ENCODE data around the gene FAM184B. TPM values are rescaled to one million over a fixed set of nuclear protein-coding genes. Genes with fewer than 3 reads are reported as not detected.
"Not testable (repeated sequence)": the region's sequence is repeated elsewhere in the genome, so short reads cannot be mapped to it uniquely, and the experiment has no call there.

The FAM184B gene
- total RNA-seq, 1 experiment from 2014 or later = not detected

DNA sequence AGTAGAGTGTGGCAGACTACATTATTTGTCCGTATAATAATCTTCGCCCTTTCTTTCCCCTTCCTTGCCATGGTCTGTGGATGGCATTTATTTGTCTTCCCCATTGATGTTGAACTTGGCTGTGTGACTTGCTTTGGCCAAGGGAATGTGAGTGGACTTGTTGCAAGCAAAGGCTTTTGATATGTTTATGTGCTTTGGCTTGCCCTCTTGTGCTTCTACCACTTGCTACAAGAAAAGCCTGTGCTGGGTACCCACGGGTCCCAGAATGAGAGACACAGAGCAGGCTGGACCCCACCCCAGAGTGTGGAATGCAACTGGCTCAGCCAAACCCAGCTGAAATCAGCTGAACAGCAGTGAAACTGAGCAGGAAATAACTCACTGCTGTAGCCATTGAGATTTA lies 63.0 kb downstream of the FAM184B start:
- DNase-seq (ENCODE audit: low spot score) = no peak

DNA sequence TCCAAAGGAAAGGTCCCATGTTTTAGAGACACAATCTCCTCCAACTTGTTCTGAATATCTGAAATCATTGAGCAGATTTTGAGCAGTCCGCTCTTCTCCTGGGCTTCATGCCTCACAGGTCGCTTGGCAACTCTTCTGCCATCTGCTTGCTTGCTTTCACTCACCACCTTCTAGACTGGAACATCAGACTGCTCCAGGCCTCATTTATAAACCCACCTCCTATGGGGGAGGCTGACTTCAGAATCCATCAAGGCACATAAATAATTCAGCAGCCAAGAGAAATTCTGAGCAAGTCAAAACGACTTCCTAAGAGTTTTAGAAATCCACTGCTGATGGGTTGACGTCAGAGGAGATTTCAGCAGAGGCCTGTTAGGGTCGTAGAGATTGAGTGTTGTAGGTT lies 64.1 kb downstream of the FAM184B start:
- DNase-seq (ENCODE audit: low spot score) = no peak

DNA sequence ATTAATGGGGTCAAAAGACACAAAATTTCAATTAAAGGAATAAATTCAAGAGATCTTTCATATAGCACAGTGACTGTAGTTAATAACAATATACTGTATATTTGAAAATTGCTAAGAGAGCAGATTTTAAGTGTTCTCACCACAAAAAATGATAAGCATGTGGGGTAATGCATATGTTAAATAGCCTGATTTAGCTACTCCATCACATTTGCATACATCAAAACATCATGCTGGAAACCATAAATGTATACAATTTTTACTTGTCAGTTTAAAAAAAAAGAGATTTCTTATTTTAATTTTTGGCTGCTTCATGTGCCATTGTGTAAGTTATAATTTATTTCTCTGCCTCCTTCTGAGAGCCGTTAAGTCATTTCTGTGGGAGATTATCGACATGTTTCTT lies 65.9 kb downstream of the FAM184B start:
- DNase-seq (ENCODE audit: low spot score) = no peak

DNA sequence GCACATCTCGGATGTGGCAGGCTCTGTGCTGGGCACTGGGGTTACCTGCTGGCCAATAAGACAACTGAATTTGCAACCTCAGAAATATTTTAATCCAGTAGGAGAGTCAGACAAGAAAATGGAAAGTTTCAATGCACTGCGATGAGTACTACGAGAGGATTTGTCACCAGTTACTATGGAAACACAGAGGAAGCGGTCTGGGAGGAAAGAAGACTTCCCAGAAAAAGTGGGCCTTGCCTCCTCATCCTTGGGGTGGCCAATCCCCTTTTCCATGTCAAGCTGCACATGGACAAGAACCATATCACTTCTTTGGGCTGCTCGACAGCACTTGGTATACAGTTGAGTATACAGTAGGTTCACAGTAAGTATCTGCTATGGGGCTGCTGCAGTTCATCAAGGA lies 67.6 kb downstream of the FAM184B start:
- no peak for DNase-seq (ENCODE audit: low spot score)

DNA sequence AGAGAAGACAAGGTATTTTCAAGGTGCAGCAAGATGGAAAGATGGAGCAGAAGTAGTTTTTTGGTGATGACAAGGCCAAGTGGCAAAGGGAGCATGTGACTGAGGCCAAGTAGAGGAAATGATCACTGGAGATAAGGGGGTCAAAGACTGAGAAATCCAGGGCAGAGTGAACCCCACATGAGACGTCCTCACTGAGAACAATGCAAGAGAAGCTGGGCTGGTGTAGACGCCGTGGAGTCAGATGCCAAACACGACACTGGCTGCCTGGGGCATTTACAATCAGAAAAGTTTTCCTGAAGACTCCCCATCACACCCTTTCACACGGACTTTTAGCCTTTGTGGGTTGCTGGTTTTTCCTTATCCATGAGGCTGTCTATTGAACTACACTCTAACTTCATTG lies 69.3 kb downstream of the FAM184B start:
- DNase-seq (ENCODE audit: low spot score) = no peak

DNA sequence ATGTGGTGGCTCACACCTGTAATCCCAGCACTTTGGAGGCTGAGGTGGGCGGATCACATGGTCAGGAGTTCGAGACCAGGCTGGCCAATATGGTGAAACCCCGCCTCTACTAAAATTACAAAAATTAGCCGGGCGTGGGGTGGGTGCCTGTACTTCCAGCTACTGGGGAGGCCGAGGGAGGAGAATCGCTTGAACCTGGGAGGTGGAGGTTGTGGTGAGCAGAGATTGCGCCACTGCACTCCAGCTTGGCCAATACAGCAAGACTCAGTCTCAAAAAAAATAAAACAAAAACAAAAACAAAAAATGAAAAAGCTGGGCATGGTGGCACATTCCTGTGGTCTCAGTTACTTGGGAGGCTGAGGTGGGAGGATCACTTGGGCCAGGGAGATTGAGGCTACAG lies 70.2 kb downstream of the FAM184B start:
- not testable (repeated sequence) for DNase-seq (ENCODE audit: low spot score)

DNA sequence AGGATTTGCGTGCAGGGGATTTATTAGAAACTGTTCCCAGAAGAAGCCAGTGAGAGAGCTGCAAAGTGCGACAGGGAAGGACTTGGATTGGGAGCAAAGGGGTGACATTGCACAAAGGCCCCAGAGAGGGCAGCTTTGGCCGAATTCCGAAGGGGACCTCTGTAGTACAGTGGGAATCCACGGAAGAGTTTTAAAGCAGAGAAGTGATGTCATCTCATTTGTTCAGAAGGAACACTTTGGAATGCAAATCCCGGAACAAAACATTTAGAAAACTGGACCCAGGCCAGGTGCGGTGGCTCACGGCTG lies 71.7 kb downstream of the FAM184B start:
- DNase-seq (ENCODE audit: low spot score) = no peak

DNA sequence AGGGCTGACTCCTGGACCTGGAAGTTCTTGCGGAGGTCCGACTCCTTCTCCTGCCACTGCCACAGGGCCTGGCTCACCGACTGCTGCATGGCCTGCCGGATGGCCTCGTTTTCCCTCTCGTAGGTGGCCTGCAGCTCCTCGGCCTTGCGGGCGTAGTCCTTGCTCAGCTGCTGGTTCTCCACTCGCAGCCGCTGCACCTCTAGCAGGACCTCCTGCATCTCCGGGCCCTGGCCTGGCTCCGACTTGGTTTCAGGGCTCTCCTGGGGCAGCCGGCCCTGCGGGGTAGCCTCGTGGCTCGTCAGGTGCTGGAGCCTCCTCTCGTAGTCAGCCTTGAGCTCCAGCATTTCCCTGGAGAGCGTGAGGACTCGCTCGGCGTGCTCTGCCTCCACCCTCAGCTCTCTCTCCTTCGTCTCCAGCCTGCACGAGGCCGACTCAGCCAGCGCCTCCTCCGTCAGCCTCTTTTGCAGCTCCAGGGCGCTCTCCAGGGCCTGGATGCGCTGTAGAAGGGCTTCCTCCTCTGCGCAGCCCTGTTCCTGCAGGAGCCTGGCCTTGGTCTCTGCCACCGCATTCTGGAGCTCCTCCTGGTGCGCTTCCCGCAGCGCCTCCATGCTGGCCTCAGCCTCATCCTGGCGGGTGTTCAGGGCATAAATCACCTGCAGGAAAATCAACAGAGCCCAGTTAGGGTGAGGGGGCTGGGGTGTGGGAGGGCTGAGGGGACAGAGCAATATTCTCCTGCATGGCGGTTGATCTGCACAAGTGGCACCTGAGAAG lies 72.2 kb downstream of the FAM184B start:
- DNase-seq (ENCODE audit: low spot score) = no peak

DNA sequence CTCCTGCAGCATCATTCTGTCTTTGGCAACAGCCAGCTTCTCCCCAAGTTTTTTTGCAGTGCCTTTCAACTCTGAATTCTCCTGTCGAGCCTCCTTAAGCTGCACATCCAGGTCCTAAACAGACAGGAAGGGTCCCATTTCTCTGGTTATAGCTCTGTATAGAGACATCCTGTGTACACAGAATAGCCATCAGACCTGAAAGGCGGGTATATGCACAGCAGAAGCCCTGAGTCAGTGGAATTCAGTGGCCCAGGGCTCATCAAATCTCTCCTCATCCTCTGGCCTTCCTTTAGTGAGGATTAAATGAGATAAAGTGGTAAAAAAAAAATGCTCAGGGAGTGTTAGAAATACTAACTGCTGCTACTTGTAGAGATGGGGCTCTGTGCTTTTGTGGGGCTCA lies 73.8 kb downstream of the FAM184B start:
- DNase-seq (ENCODE audit: low spot score) = no peak

DNA sequence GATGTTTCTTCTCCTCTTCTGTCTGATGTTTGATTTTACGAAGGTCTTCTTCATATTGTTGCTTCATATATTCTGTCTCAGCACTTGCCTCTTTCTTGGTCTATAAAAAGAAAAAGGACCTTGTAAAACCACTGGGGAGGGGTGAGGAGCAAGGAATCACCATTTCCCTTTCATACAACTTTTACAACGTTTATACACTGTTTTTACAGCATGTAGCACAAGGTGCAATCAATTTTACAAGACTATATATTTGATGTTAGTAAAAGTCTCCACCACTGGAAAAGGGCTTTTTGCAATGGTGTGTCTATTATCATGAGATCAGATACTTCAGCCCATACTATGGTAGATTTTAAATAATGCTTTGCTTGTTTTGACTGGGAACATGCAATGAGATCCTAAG lies 76.3 kb downstream of the FAM184B start:
- DNase-seq (ENCODE audit: low spot score) = no peak

DNA sequence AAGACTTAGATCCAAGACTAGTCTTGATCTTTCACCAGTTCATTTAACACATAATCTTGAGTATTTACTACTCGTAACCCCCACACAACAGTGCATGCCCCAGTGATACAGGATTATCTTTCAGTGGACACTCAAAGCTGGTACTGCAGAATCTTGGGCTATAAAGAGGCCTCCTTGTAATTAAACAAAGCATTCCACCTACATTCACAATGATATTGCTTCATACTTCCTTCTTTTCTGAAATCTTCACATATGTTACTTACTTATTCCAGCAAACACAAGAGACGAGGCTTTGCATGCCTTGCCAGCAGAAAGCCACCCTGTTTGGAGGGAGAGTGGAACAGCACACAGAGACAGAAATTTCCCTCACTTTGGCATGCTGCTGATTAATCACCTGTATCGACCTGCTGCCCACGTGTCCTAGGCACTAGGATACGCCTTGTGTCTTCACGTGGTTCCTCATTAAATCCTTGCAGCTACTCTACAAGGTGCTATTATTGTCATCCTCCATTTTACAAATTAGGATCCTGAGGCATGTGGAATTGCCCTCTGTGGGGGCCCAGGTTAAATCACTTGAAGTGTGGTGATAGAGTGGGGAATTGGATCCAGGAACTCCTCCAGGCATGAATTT lies 77.3 kb downstream of the FAM184B start:
- no peak for DNase-seq (ENCODE audit: low spot score)

DNA sequence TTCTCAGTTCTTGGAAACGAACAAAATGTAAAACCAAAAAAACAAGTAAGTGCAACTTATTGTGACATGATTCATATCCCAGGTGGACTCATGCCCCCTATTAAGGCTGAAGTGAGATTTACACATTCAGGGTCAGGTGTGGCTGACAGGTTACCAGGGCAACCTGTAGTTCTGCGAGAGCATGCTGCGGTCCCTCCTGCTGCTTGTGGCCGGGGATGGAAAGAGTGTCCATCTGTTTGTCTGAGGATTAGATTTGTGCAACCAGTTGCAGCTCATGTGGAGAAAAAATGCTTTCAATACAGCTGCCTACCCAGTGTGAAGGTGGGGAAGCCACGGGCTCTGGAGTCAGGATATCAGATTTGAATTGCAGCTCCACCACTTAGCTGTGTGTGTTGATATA lies 78.8 kb downstream of the FAM184B start:
- no peak for DNase-seq (ENCODE audit: low spot score)

DNA sequence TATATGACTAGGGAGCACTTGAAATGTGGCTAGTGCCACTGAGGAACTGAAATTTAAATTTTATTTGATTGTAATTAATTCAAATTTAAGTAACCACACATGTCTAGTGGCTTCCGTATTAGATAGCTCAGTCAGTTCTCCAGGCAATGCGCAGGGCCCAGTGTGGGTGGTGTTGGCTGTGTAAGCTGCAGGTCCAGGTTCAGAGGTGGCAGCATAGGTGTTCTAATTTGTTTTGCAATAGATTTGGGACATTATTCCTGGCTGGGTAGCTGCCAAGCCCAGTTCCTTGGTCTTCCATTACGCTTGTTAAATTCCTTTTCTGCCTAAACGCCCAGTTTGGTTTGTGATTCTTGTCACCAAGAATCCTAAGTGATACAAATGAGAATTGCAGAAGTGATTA lies 79.5 kb downstream of the FAM184B start:
- DNase-seq (ENCODE audit: low spot score) = no peak

DNA sequence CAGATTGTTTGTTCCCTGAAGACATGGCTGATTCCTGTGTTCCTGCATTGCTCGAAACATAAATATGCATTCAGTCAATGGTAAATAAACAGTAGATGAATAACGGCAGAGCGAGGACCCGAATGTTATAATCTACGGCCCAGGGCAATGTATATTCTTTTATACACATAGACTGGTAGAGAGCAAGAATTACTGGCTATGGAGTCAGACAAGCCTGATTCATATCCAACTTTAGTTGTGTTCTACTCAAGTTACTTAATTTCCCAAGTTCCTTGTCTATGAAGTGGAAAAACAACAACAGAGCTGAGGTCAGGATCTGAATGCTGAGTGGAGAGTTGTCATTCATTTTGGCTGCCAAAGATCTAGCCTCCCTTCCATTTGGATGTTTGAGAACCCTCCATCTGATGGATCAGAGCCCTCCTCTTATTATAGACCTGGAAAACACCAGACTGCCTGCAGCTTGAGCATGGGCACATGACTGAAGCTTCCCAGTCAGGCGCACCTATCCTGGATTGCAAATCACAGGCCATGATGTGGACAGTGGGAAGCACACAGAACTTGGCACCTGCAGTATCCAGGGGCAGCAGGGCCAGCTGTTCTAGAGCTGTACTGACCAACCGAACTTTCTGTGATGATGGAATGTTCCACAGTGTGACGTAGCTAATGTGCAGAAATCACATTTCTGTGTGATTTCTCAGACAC lies 80.1 kb downstream of the FAM184B start:
- DNase-seq (ENCODE audit: low spot score) = no peak

DNA sequence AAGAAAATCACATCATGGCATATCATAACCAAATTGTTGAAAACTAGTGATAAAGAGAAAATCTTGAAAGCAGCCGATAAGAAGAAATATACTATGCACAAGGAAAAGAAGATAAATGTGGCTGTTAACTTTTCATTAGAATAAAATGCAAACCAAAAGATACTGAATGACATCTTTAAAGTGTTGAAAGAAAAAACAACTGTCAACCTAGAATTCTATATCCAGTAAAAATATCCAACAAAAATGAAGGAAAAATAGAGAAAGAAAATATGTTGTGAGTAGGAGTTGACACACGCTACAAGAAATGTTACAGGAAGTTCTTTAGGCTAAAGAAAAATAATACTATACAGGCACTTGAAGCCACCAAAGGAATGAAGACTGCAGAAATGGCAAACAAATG lies 82.0 kb downstream of the FAM184B start:
- no peak for DNase-seq (ENCODE audit: low spot score)

DNA sequence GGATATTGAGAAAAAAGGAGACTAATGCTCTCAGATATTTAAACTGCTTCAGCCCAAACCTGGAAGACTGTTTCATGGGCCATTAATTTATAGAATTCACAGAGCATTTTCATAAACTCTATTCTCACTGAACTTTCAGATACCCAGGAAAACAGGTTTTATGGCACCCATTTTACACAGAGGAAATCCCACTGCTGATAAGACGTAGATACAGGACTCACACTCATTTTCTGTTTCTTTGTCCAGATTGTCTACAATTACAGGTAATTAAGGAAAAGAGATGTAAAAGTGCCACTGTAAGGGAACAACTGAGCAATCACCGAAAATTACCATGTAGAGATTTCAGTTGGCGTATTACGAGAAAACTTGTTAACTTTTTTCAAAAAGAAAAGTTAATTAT lies 83.3 kb downstream of the FAM184B start:
- DNase-seq (ENCODE audit: low spot score) = no peak

DNA sequence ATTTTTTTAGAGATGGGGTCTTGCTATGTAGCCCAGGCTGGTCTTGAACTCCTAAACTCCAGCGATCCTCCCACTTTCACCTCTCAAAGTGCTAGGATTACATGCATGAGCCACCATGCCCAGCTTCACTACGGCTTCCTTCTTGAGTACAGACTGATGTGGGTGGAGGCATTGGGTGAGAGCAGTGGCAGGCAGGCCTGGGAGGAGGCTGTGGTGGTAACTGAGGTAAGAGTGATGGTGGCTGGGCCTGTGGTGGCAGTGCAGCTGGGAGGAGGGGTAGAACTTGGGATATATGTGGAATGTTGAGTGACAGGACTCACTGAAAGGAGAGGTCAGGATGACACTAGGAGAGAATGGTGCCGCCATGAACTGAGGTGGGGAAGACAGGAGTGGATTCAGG lies 86.1 kb downstream of the FAM184B start:
- DNase-seq (ENCODE audit: low spot score) = no peak

DNA sequence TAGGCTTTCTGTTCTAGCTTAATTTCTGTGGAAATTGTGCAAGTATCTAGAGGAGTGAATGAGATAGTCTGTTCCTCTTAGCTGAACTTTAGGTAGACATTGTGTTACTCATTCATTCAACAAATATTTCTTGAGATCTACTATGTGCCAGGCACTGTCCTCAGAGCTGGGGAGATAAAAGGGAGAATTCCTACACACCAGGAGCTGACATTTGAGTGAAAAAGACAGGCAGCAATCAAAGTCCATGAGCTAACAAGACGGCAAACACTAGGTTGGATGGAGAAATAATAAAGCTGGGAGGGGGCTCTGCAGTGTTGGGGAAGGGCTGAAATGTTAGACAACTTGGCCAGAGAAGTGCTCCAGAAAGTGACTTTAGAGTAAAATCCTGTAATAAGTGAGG lies 86.9 kb downstream of the FAM184B start:
- no peak for DNase-seq (ENCODE audit: low spot score)

DNA sequence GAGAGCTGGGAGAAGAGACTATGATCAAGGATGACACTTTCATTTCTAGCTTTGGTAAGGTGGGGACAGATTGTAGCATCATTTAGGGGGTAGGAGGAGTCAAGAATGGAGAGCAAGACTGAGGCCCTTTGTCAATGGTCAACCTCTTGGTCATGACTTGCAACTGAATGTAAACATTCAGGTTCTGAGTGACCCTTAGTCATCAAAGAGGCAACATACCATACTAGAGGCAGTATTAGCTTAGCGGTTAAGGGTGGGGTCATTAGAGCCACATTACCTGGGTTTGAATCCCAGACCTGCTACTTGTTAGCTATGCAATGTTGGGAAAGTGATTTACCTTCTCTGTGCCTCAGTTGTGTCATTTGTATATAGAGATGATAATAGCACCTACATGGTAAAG lies 90.5 kb downstream of the FAM184B start:
- peak; percentile 67 for DNase-seq (ENCODE audit: low spot score)

DNA sequence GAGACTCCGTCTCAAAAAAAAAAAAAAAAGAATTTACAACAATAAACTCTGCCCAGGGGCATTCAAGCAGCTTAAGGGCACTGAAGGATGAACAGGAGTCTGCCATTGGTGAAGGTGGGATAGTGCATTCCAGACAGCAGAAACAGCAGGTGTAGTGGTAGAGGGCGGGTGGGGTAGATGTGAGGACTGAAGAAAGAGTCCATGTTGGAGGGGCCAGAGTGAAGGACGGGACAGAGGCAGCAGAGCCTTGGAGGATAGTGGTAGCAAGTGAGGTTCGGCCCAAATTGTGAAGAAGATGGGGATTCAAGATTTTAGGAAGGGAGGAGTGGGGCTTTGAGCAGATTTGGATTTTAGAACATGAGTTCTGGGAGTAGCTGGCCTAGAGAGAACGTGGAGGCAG lies 91.3 kb downstream of the FAM184B start:
- DNase-seq (ENCODE audit: low spot score) = no peak

DNA sequence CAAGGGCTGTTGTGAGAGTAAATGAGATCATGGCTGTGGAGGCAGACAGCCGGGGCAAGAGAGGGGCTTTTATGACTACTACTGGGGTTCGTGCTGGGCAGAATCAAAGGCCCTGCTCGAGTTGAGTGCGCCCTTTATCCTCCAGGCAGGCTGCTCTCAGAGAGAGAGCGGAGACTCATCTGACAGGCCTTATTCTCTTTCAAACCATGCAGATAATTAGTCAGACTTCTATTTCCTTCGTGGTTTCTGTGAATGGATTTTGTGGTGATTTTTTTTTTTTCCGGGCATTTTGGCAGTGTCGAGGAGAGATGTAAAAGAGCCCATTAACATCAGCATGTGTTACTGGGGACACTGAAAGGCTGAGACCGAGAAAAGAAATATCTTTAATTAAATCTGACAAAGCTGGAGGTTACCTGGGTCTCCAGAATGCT lies 93.4 kb downstream of the FAM184B start:
- no peak for DNase-seq (ENCODE audit: low spot score)

DNA sequence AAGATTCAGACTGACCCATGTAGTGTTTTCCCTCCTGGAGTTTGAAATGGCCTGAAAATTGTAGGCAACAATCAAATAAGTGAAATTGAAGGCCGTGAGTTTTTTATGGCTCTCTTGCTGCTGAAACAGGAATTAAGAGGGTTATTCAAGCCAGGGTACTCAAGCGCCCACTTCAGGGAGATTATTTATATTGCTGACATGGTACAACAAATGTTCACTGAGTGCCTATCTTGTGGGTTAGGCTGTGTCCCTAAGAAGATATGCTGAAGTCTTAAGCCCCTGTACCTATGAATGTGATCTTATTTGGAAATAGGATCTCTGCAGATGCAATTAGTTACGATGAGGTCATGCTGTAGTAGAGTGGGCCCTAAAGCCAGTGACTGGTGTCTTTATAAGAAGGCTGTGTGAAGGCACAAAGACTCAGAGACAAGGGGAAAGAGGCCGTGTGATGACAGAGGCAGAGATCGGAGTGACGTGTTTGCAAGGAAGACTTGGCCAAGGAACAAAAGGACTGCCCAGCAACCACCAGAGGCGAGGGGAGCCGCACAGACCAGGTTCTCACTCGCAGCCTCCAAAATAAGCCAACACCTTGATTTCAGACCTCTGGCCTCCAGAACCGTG lies 94.1 kb downstream of the FAM184B start:
- DNase-seq (ENCODE audit: low spot score) = no peak

DNA sequence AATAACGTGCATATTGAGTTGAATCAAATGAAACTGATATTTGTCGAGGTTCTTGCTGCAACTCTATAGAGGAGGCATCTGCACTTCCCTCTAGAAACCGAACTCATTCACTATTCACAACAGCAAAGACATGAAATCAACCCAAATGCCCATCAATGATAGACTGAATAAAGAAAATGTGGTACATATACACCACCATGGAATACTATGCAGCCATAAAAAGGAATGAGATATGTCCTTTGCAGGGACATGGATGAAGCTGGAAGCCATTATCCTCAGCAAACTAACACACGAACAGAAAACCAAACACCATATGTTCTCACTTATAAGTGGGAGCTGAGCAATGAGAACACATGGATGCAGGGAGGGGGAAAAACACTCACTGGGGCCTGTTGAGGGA lies 96.8 kb downstream of the FAM184B start:
- not testable (repeated sequence) for DNase-seq (ENCODE audit: low spot score)
